ENCODE results near the gene CLDN7.

CLDN7 gene

DNA sequence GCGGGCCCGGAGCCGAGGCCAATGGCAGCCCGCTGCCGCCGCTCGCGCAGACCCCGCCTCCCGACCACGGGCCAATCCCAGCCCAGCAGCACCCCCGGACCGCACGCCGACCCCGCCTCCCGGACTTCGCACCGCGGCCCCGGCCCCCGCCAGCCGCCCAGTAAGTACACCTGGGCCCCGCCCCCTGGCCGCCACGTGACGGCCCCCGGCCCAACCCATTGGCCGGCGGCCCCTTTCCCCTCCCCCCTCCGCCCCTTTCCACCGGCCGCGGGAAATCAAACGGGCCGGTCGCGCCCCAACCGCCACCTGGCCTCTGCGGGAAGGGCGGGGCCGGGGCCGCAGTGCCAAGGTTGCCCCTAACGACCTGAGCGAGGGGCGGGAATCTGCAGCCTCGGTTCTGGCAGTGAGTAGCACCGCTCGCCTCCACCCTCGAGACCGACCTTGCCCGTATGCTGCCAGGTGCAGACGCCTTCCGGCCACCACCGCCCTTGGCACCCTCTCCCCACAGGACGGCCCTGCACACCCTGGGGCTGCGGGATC lies 32.4 kb upstream of the CLDN7 start, which contains the start of gene YBX2:
TSS of gene YBX2 (minus strand) at position 26 of the 540 bp plus-strand sequence. CDS start 139 bp downstream, outside the sequence.
- Histone ChIP-seq H3K4me3 (ENCODE audit: low read length) (peak within 1 kb of the TSS; percentile 47), H3K27ac (ENCODE audit: low read length) (no peak within 1 kb of the TSS), H3K27me3 (ENCODE audit: control insufficient read depth, insufficient read depth, low read length) (peaks cover 47% of the 10 kb centered on the region), H3K9me3 (ENCODE audit: control insufficient read depth, low read depth, low read length) (no peaks in the 10 kb centered on the region), H3K4me1 (ENCODE audit: control insufficient read depth, low read depth, low read length) (peaks cover 7% of the 10 kb centered on the region), H3K9ac (ENCODE audit: low read length) (no peak within 1 kb of the TSS), H3K36me3 (ENCODE audit: control insufficient read depth, low read depth, low read length) (no peaks in the 10 kb centered on the region)

DNA sequence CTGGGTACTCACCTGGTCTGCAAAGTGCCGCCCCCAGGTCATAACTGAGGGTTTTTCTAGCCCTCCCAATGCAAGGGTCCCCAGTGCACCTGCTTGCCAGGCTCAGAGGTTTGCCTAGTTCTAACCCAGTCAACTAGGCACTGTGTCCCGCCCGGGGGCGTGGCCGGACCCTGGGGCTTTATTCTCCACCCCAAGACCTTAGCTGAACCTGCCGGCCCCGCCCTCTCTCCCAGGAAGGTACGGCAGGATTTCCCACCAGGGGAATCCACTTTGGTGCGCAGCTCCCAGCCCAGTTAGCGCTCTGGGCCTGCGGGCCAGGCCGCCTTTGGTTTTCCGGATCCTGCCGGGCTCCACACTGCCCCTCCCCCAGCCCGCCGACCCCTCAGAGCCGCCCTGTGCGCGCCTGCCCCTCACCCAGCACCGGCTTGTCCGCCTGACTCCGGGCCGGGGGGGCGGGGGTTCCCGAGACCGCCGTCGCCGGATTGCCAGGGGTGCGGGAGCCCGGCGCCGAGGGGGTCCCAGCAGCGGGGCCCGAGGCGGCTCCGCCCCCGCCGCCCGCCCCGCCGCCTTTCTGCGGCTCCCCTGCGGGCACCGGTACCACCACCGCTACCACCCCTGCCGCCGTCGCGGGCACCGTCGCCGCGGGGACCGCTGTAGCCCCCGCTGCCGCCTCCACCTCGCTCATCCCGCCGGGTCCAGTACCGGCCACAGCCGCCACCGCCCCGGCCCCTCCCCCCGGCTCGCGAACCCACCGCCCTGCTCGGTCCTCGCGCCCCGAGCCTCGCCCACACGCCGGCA lies 31.7 kb upstream of the CLDN7 start:
- Histone ChIP-seq H3K9ac (ENCODE audit: low read length) (no peak overlapping the region), H3K27me3 (ENCODE audit: control insufficient read depth, insufficient read depth, low read length) (peaks cover 47% of the 10 kb centered on the region), H3K4me1 (ENCODE audit: control insufficient read depth, low read depth, low read length) (peaks cover 7% of the 10 kb centered on the region), H3K9me3 (ENCODE audit: control insufficient read depth, low read depth, low read length) (no peaks in the 10 kb centered on the region), H3K27ac (ENCODE audit: low read length) (no peak overlapping the region), H3K36me3 (ENCODE audit: control insufficient read depth, low read depth, low read length) (no peaks in the 10 kb centered on the region), H3K4me3 (ENCODE audit: low read length) (peak overlapping the region; percentile 35)

DNA sequence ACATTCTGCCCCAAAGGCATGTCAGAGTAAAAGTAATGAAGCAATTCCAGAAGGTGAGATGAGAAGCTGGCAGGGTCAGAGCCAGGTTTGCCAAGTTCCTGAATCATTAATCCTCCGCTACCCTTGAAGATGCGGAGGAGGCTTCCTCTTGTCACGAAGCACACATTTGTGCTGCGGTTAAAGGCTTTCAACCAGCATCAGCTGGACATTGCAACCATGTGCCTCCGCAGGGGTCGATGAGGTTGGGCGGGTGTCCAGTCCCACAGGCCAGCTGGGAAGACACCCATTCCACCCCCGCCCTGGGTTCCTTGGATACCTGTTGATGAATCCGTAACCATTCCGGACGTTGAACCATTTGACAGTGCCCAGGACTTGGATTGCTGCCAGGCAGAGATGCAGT lies 30.9 kb upstream of the CLDN7 start:
- Histone ChIP-seq H3K4me1 (ENCODE audit: control insufficient read depth, low read depth, low read length) (peaks cover 7% of the 10 kb centered on the region), H3K9ac (ENCODE audit: low read length) (no peak overlapping the region), H3K36me3 (ENCODE audit: control insufficient read depth, low read depth, low read length) (no peaks in the 10 kb centered on the region), H3K27me3 (ENCODE audit: control insufficient read depth, insufficient read depth, low read length) (peaks cover 47% of the 10 kb centered on the region), H3K27ac (ENCODE audit: low read length) (no peak overlapping the region), H3K4me3 (ENCODE audit: low read length) (peak overlapping the region; percentile 35), H3K9me3 (ENCODE audit: control insufficient read depth, low read depth, low read length) (no peaks in the 10 kb centered on the region)

DNA sequence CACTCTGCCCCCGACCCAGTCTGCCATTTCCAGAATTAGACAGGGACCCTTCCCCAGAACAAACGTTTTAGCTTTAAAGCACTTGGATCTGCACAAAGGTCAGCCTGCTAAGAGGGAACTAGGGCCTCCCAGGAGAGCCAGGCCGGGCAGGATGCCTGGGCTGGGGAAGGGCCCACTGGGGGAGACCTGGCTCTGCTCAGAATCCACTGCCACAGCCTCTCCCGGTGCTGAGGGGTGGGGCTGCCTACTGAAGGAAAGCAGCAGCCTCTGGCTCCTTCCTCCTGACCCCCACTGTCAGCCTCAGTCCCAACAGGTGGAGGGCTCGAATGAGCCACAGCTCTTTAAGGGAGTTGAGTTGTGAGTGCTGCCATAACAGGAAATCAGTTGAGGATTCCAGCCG lies 30.5 kb upstream of the CLDN7 start:
- Histone ChIP-seq H3K27me3 (ENCODE audit: control insufficient read depth, insufficient read depth, low read length) (peaks cover 47% of the 10 kb centered on the region), H3K9me3 (ENCODE audit: control insufficient read depth, low read depth, low read length) (no peaks in the 10 kb centered on the region), H3K36me3 (ENCODE audit: control insufficient read depth, low read depth, low read length) (no peaks in the 10 kb centered on the region), H3K4me1 (ENCODE audit: control insufficient read depth, low read depth, low read length) (peaks cover 7% of the 10 kb centered on the region), H3K9ac (ENCODE audit: low read length) (no peak overlapping the region), H3K27ac (ENCODE audit: low read length) (no peak overlapping the region), H3K4me3 (ENCODE audit: low read length) (no peak overlapping the region)

DNA sequence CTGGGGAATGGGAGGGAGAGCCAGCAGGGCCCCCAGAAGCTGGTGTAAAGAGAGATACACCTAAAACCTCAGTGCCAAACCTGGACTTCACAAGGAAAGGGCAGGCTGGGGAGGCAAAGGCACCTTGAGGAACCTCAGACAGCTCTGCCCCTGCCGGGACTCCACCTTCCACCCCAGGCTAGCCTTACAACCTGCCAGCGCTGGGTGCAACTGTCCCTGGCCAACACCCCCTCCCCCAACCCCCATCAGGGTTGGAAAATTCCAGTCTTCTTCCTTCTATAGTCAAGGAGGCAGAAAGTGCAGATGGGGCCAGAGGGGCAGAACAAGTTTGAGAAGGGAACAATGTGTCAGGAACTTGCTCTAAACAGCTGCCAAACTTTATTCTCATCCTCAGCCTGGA lies 29.9 kb upstream of the CLDN7 start:
- no peak overlapping the region for H3K27ac ChIP-seq (ENCODE audit: low read length)
- no peak overlapping the region for H3K9ac ChIP-seq (ENCODE audit: low read length)
- H3K27me3 ChIP-seq (ENCODE audit: control insufficient read depth, insufficient read depth, low read length), result peaks cover 46% of the 10 kb centered on the region
- H3K4me1 ChIP-seq (ENCODE audit: control insufficient read depth, low read depth, low read length), result peaks cover 7% of the 10 kb centered on the region
- H3K4me3 ChIP-seq (ENCODE audit: low read length), result no peak overlapping the region
- no peaks in the 10 kb centered on the region for H3K9me3 ChIP-seq (ENCODE audit: control insufficient read depth, low read depth, low read length)
- H3K36me3 ChIP-seq (ENCODE audit: control insufficient read depth, low read depth, low read length), result no peaks in the 10 kb centered on the region

DNA sequence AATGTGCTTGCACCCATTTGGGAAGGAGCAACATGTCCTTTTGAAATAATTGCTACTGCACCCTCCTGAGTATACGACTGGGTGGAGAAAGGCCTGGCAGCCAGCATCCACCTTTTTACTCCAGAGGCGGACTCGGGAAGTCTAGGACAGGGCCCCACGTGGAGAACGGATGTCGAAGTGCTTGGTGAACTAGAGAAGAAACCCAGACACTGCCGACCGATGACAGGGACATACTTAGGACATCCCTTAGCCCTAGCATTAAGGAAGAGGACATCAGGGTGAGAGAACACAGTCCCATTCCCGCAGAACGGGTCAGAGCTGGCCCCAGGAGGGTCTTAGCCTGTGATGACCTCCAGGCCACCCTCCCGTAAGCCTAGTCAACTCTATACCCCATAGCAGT lies 28.4 kb upstream of the CLDN7 start:
- Histone ChIP-seq H3K4me3 (ENCODE audit: low read length) (no peak overlapping the region), H3K27me3 (ENCODE audit: control insufficient read depth, insufficient read depth, low read length) (peaks cover 31% of the 10 kb centered on the region), H3K9me3 (ENCODE audit: control insufficient read depth, low read depth, low read length) (no peaks in the 10 kb centered on the region), H3K9ac (ENCODE audit: low read length) (no peak overlapping the region), H3K27ac (ENCODE audit: low read length) (no peak overlapping the region), H3K4me1 (ENCODE audit: control insufficient read depth, low read depth, low read length) (no peaks in the 10 kb centered on the region), H3K36me3 (ENCODE audit: control insufficient read depth, low read depth, low read length) (no peaks in the 10 kb centered on the region)

DNA sequence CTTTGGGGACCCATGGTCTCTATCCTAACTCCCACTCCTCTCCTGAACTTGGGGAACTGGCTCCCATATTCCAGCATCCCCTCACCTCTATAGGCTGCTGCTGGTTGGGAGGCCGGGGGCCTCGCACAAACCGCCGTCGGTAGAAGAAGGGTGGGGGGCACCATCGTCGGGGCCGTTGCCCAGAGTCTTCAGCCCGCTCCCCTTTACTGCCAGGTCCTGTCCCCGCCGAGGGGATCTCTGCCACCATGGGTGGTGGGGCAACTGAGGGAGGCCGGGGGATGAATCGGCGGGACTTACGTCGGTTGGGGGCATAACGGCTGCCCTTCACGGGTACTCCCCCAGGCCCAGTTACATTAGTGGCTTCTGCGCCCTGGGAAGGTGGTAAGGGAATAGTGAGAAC lies 27.9 kb upstream of the CLDN7 start:
- no peak overlapping the region for H3K27ac ChIP-seq (ENCODE audit: low read length)

DNA sequence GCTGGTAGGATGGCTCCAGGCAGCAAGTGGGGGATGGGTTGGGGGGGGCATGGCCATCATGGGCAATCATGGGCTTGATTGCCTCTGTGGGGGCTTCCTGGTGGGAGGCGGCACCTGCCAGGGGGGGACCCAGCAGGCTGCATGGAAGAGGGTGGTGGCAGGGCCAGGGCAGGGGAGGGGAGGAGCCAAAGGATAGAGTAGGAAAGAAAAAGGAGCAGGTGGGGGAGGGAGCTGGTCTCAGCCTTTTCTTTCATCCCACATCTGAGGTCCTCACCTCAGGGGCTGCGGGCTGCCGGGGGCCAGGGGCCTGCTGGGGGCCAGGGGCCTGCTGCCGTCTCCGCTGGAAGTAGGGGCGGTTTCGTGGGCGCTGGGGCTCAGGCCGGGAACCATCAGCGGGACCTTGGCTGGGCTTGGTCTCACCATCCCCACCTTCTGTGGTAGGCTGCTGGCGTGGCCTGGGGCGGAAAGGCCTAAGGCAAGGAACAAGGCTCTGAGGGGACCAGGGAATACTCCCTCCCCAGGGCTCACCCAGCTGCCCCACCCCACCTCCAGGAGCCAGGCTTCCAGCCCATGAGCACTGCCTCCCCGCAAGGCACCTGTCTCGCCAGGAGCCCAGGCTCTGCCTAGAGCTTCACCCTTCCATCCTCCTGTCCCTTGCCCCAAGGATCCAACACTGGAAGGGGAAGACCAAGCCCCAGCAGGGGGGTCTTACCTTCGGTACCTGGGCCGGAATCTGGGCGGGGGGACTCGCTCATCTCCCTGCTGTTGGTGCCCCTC lies 27.2 kb upstream of the CLDN7 start:
- Histone ChIP-seq H3K9me3 (ENCODE audit: control insufficient read depth, low read depth, low read length) (no peaks in the 10 kb centered on the region), H3K9ac (ENCODE audit: low read length) (no peak overlapping the region), H3K4me3 (ENCODE audit: low read length) (no peak overlapping the region), H3K4me1 (ENCODE audit: control insufficient read depth, low read depth, low read length) (no peaks in the 10 kb centered on the region), H3K27ac (ENCODE audit: low read length) (no peak overlapping the region), H3K36me3 (ENCODE audit: control insufficient read depth, low read depth, low read length) (peaks cover 3% of the 10 kb centered on the region), H3K27me3 (ENCODE audit: control insufficient read depth, insufficient read depth, low read length) (peaks cover 22% of the 10 kb centered on the region)

More for the DNA sequence above, 27.9 kb upstream of the CLDN7 start:
- Histone ChIP-seq H3K36me3 (ENCODE audit: control insufficient read depth, low read depth, low read length) (peaks cover under 1% of the 10 kb centered on the region), H3K9me3 (ENCODE audit: control insufficient read depth, low read depth, low read length) (no peaks in the 10 kb centered on the region), H3K9ac (ENCODE audit: low read length) (no peak overlapping the region), H3K4me1 (ENCODE audit: control insufficient read depth, low read depth, low read length) (no peaks in the 10 kb centered on the region), H3K4me3 (ENCODE audit: low read length) (no peak overlapping the region), H3K27me3 (ENCODE audit: control insufficient read depth, insufficient read depth, low read length) (peaks cover 26% of the 10 kb centered on the region)

DNA sequence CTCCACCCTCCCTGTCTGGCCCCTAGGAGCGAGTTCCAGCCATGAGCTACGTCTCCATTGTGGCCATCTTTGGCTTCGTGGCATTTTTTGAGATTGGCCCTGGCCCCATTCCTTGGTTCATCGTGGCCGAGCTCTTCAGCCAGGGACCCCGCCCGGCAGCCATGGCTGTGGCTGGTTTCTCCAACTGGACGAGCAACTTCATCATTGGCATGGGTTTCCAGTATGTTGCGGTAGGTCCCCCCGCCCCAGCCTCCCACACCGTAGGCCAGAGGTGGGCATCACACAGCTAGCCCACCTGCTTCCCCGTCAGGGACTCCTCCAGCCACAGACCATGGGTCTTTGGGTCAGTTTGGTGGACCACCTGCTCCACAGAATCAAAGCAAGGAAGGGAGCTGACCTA lies 23.4 kb upstream of the CLDN7 start:
- Histone ChIP-seq H3K9ac (ENCODE audit: low read length) (no peak overlapping the region), H3K27me3 (ENCODE audit: control insufficient read depth, insufficient read depth, low read length) (peaks cover 13% of the 10 kb centered on the region), H3K27ac (ENCODE audit: low read length) (no peak overlapping the region), H3K36me3 (ENCODE audit: control insufficient read depth, low read depth, low read length) (peaks cover 3% of the 10 kb centered on the region), H3K9me3 (ENCODE audit: control insufficient read depth, low read depth, low read length) (no peaks in the 10 kb centered on the region), H3K4me1 (ENCODE audit: control insufficient read depth, low read depth, low read length) (peaks cover 3% of the 10 kb centered on the region), H3K4me3 (ENCODE audit: low read length) (no peak overlapping the region)

DNA sequence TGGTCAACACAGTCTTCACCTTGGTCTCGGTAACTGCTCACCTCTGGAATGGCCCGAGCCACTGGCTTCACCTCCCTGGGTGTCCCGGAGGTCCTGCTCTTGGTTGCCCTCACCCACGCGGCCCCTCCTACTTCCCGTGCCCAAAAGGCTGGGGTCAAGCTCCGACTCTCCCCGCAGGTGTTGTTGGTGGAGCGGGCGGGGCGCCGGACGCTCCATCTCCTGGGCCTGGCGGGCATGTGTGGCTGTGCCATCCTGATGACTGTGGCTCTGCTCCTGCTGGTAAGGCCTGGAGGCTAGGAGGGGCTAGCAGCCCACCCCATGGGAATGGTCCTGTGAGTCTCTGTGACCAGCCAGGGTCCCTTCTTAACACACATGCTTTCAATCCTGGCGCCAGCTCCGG lies 22.6 kb upstream of the CLDN7 start:
- Histone ChIP-seq H3K9ac (ENCODE audit: low read length) (no peak overlapping the region), H3K9me3 (ENCODE audit: control insufficient read depth, low read depth, low read length) (no peaks in the 10 kb centered on the region), H3K27ac (ENCODE audit: low read length) (no peak overlapping the region), H3K36me3 (ENCODE audit: control insufficient read depth, low read depth, low read length) (peaks cover 3% of the 10 kb centered on the region), H3K4me1 (ENCODE audit: control insufficient read depth, low read depth, low read length) (peaks cover 8% of the 10 kb centered on the region), H3K4me3 (ENCODE audit: low read length) (no peak overlapping the region), H3K27me3 (ENCODE audit: control insufficient read depth, insufficient read depth, low read length) (peaks cover 13% of the 10 kb centered on the region)

DNA sequence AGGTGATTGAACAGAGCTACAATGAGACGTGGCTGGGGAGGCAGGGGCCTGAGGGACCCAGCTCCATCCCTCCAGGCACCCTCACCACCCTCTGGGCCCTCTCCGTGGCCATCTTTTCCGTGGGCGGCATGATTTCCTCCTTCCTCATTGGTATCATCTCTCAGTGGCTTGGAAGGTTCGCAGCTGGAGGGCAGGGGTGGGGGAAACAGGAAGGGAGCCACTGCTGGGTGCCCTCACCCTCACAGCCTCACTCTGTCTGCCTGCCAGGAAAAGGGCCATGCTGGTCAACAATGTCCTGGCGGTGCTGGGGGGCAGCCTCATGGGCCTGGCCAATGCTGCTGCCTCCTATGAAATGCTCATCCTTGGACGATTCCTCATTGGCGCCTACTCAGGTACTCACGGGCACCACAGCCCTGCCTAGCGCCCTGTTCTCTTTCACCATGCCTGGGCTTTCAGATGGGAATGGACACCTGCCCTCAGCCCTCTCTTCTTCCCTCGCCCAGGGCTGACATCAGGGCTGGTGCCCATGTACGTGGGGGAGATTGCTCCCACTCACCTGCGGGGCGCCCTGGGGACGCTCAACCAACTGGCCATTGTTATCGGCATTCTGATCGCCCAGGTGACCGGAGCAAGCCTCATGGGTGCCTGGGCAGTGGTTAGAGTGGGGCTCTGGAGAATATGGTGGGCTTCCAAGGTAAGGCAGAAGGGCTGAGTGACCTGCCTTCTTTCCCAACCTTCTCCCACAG lies 21.4 kb upstream of the CLDN7 start:
- no peak overlapping the region for H3K9ac ChIP-seq (ENCODE audit: low read length)
- no peaks in the 10 kb centered on the region for H3K9me3 ChIP-seq (ENCODE audit: control insufficient read depth, low read depth, low read length)
- H3K27me3 ChIP-seq (ENCODE audit: control insufficient read depth, insufficient read depth, low read length), result peaks cover 13% of the 10 kb centered on the region
- H3K27ac ChIP-seq (ENCODE audit: low read length), result no peak overlapping the region
- peaks cover 3% of the 10 kb centered on the region for H3K36me3 ChIP-seq (ENCODE audit: control insufficient read depth, low read depth, low read length)
- peaks cover 10% of the 10 kb centered on the region for H3K4me1 ChIP-seq (ENCODE audit: control insufficient read depth, low read depth, low read length)
- H3K4me3 ChIP-seq (ENCODE audit: low read length), result no peak overlapping the region
